ENCODE data around the gene COX6B1.

The COX6B1 gene

GRCh38 chr19:35629332-35629633 is 18.8 kb upstream of the COX6B1 start:
- peak overlapping the region; percentile 99 for H3K4me2 ChIP-seq (ENCODE audit: low read depth, low read length)
- peak overlapping the region; percentile 84 for H2AFZ ChIP-seq (ENCODE audit: low read length)
- peaks cover 17% of the 10 kb centered on the region for H3K79me2 ChIP-seq (ENCODE audit: low read length)
- H3K4me3 ChIP-seq (ENCODE audit: low read length), result peak overlapping the region; percentile 93
- peak overlapping the region; percentile 51; the same call in 1 of the 2 replicates for H3K27ac ChIP-seq (ENCODE audit: low read length)
- TF ChIP-seq CTCF (IDR thresholded peaks at IDR 0.05; ENCODE audit: low read length) (no peak), EZH2phosphoT487 (IDR thresholded peaks at IDR 0.05; ENCODE audit: low read length) (no peak), EZH2 (optimal IDR thresholded peaks at IDR 0.05; ENCODE audit: low read depth, low read length) (no peak)
- no peaks in the 10 kb centered on the region for H4K20me1 ChIP-seq (ENCODE audit: insufficient read depth, low read length)
- DNase-seq, result no peak
- H3F3A ChIP-seq (ENCODE audit: insufficient read depth, low read length), result peaks cover 2% of the 10 kb centered on the region; the same call in 1 of the 2 replicates
- H3K9ac ChIP-seq (ENCODE audit: low read length), result peak overlapping the region; percentile 92
- no peaks in the 10 kb centered on the region for H3K36me3 ChIP-seq (replicated peaks; ENCODE audit: insufficient read depth, low read length)
- H3K27me3 ChIP-seq (replicated peaks; ENCODE audit: insufficient read depth, low read length), result no peaks in the 10 kb centered on the region
- H3K9me3 ChIP-seq (replicated peaks; ENCODE audit: insufficient read depth, low read length), result no peaks in the 10 kb centered on the region
- H3K9me2 ChIP-seq (replicated peaks; ENCODE audit: insufficient read depth, low read length), result no peaks in the 10 kb centered on the region
- 0 out of 2 replicates have a peak, but pooled peaks cover 3% of the 10 kb centered on the region for H3K4me1 ChIP-seq (ENCODE audit: low read length)

- H2AFZ ChIP-seq (ENCODE audit: low read length), result no peak overlapping the region
- H3K27ac ChIP-seq (ENCODE audit: low read length), result no peak overlapping the region
- no peak overlapping the region for H3K4me3 ChIP-seq (ENCODE audit: low read length)
- no peaks in the 10 kb centered on the region for H3F3A ChIP-seq (ENCODE audit: insufficient read depth, low read length)
- 0 out of 2 replicates have a peak, but pooled peaks cover 3% of the 10 kb centered on the region for H3K4me1 ChIP-seq (ENCODE audit: low read length)
- no peak for DNase-seq
- peaks cover 17% of the 10 kb centered on the region for H3K79me2 ChIP-seq (ENCODE audit: low read length)
- H3K9me2 ChIP-seq (replicated peaks; ENCODE audit: insufficient read depth, low read length), result no peaks in the 10 kb centered on the region
- H3K9ac ChIP-seq (ENCODE audit: low read length), result no peak overlapping the region
- no peak for TF ChIP-seq EZH2 (optimal IDR thresholded peaks at IDR 0.05; ENCODE audit: low read depth, low read length)
- no peak for TF ChIP-seq CTCF (IDR thresholded peaks at IDR 0.05; ENCODE audit: low read length)
- no peak for TF ChIP-seq EZH2phosphoT487 (IDR thresholded peaks at IDR 0.05; ENCODE audit: low read length)
- H3K4me2 ChIP-seq (ENCODE audit: low read depth, low read length), result no peak overlapping the region
- no peaks in the 10 kb centered on the region; the same call in none of the 2 replicates for H3K36me3 ChIP-seq (replicated peaks; ENCODE audit: insufficient read depth, low read length)
- H3K9me3 ChIP-seq (replicated peaks; ENCODE audit: insufficient read depth, low read length), result no peaks in the 10 kb centered on the region
- H3K27me3 ChIP-seq (replicated peaks; ENCODE audit: insufficient read depth, low read length), result no peaks in the 10 kb centered on the region
- no peaks in the 10 kb centered on the region for H4K20me1 ChIP-seq (ENCODE audit: insufficient read depth, low read length)
These were observed 14.2 kb upstream of the COX6B1 start for GRCh38 chr19:35633727-35634440.

GRCh38 chr19:35636651-35637050 is 11.5 kb upstream of the COX6B1 start:
- H3K9me3 ChIP-seq (replicated peaks; ENCODE audit: insufficient read depth, low read length), result no peaks in the 10 kb centered on the region
- no peaks in the 10 kb centered on the region for H3K4me1 ChIP-seq (ENCODE audit: low read length)
- no peaks in the 10 kb centered on the region for H3K79me2 ChIP-seq (ENCODE audit: low read length)
- no peak overlapping the region for H3K9ac ChIP-seq (ENCODE audit: low read length)
- H3F3A ChIP-seq (ENCODE audit: insufficient read depth, low read length), result no peaks in the 10 kb centered on the region
- H3K4me2 ChIP-seq (ENCODE audit: low read depth, low read length), result no peak overlapping the region
- no peaks in the 10 kb centered on the region for H3K9me2 ChIP-seq (replicated peaks; ENCODE audit: insufficient read depth, low read length)
- no peaks in the 10 kb centered on the region for H3K27me3 ChIP-seq (replicated peaks; ENCODE audit: insufficient read depth, low read length)
- H3K4me3 ChIP-seq (ENCODE audit: low read length), result no peak overlapping the region
- H3K27ac ChIP-seq (ENCODE audit: low read length), result no peak overlapping the region
- no peaks in the 10 kb centered on the region for H4K20me1 ChIP-seq (ENCODE audit: insufficient read depth, low read length)
- TF ChIP-seq EZH2phosphoT487 (IDR thresholded peaks at IDR 0.05; ENCODE audit: low read length), result no peak
- TF ChIP-seq CTCF (IDR thresholded peaks at IDR 0.05; ENCODE audit: low read length), result no peak
- no peak for TF ChIP-seq EZH2 (optimal IDR thresholded peaks at IDR 0.05; ENCODE audit: low read depth, low read length)
- no peaks in the 10 kb centered on the region; the same call in none of the 2 replicates for H3K36me3 ChIP-seq (replicated peaks; ENCODE audit: insufficient read depth, low read length)
- H2AFZ ChIP-seq (ENCODE audit: low read length), result no peak overlapping the region
- DNase-seq, result no peak
